ENCODE measurements around the gene PLXDC2.

DNA sequence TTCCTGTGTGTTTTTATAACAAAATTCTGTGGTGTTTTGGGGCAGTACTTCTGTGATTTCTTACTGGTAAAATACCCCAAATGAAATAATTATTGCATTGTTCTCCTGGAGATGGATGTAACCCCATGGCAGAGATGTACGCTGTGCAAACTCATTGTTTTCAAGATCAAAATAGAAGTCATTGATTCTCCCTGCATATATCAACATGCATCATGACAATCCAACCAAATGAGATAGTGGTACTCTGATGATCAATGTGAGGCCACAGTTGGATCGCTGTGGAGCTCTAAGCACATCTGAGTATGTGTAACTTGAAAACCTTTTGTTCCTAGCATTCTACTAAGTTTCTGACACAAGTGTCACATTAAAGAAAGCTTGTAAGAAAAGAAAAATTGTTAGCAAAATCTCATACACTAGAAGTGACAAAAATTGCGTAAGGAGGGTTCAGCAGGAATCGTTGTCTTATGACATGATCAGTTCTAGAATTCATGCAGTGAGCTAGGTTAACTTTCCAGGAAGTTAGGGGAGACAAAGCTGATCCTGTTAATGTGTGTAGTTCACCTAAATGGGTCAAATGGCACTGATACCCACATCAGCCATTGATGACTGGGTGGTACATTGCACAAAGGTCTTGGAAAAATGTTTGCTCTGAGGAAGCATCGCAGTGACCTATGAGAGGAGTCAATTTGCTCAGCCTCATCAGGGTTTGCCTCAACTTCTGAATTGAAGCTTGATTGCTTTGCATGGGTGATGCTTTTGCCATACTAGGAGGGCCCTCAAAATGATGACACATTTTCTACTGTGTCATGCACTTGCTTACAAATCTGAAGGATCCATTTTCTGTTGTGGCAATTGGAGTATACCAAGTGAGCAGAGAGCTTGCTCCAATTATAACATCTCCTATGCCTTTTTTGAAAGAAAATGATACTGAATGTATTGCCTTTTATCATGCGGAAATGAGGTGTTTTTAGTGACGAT is 145.1 kb downstream of the PLXDC2 start:
- TF ChIP-seq CTCF (IDR thresholded peaks at IDR 0.05) (no peak), POLR2A (IDR thresholded peaks at IDR 0.05) (no peak), POLR2AphosphoS5 (IDR thresholded peaks at IDR 0.05) (no peak)
